GM20000 (cell line): ENCODE measurements around the gene ADK.
A peak's percentile ranks its signal among the peaks of the same experiment; 100 is the strongest.

ENCODE experiments used
- DNase-seq: peaks from one replicate; pipeline ENCODE4 v3.0.0; 2012; ENCODE audit warnings: low spot score
- TF ChIP-seq, protein P1 (sequence below): IDR thresholded peaks from 2 replicates; pipeline ENCODE4 v1.5.1; 2012; ENCODE audit warnings: mild to moderate bottlenecking, control low read depth; ENCODE audit errors: extremely low read depth, missing control alignments

Gene ADK

DNA sequence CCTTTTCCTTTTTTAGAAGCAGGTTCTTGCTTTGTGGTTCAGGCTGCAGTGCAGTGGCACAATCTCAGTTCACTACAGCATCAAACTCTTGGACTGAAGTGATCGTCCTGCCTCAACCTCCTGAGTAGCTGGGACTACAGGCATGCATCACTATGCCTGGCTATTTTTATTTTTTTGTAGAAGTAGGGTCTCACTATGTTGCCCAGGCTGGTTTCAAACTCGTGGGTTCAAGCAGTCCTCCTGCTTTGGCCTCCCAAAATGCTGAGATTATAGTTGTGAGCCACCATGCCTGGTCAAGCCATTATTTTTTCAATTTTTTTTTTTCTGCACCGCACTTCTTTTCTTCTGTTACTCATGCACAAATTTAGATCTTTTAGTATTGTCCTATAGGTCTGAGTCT lies 154.7 kb downstream of the ADK start:
- TF ChIP-seq, protein P1, sequence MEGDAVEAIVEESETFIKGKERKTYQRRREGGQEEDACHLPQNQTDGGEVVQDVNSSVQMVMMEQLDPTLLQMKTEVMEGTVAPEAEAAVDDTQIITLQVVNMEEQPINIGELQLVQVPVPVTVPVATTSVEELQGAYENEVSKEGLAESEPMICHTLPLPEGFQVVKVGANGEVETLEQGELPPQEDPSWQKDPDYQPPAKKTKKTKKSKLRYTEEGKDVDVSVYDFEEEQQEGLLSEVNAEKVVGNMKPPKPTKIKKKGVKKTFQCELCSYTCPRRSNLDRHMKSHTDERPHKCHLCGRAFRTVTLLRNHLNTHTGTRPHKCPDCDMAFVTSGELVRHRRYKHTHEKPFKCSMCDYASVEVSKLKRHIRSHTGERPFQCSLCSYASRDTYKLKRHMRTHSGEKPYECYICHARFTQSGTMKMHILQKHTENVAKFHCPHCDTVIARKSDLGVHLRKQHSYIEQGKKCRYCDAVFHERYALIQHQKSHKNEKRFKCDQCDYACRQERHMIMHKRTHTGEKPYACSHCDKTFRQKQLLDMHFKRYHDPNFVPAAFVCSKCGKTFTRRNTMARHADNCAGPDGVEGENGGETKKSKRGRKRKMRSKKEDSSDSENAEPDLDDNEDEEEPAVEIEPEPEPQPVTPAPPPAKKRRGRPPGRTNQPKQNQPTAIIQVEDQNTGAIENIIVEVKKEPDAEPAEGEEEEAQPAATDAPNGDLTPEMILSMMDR: no peak
- DNase-seq: no peak

DNA sequence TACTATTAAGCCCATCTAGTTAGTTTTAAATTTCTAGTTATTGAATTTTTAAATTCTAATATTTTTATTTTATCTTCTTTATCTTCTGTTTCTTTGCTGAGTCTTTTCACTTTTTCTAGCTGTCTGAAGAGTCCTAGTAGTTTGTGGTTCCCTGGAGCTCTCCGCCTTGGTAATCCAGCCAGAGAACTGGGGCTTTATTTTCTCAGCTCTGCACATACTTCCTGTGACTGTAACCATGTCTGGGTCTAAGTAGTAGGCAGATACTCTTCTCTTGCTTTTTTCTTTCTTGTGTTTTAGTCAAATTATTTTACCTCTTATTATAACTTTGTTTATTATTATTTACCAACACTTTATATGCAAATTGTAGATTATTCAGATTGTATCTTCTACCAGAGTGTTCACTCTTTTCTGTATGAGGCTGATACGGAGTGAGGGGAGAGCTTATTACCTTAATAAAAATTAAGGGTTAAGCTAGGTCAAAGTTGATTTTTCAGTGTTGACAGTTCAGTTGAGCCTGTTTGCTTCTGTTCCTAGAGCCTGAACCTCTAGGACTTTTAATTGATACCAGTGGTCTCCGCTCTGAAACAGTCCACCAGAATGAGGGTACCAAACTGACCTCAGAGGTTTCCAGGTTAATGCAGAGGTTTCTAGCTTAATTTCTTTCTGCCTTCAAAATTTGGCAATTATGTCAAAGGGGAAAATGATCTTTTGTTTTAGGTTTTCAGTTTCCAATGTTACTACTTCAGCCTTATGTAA lies 155.4 kb downstream of the ADK start:
- DNase-seq: no peak
- TF ChIP-seq, protein P1: no peak

DNA sequence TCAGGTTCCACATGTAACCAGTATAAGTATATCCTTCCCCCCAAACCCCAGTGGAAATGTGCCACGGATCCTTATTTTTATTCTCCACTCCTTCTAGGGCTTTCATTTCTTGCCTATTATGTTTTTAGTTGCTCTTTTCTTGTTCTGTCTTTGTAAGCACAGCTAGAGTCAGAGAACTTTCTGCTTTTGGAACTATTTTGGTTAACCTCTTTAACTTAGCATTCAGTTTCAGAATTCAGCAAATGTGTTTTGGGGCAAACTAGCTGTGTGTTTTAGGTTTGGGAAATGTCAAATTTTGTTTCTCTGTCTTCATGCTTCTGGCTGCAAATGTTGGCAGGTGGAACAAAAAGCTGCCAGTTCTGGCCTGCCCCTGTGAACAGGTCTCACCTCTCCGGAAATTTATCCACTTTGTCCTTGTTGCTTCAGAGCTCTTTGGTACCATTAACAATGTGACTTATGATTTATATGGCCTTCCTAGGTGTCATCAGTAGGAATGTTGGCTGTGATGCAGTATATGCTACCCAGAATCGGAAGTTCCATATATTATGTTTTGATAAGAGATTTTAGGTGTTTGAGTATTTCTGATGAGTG lies 156.1 kb downstream of the ADK start:
- TF ChIP-seq, protein P1: no peak
- DNase-seq: peak; percentile 10

DNA sequence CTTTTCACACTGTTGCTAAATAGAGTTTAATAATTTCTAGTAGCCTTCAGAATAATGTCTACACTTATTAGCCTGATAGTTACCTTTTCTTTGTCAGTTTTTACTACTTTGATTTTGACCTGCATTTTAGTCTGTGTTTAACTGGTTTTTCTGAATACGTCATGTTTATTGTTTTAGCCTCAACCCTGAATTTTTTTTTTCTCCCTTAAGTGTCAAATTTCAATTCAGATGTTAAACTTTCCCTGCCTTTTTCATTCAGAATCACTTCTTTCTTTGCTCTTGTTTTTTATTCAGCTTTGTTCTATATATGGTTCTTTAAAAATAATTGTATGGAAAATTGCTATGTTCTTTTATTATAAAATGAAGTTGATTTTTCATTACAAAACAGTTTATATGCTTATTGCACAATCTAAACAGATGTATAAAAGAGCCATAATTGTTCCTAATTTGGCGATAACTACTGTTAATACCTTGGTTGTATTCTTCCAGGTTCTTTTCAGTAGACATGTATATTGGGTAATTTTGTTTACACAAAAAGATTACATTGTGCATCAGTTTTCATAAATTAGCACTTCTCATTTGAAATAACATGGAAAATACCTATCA lies 159.7 kb downstream of the ADK start:
- TF ChIP-seq, protein P1: no peak
- DNase-seq: no peak

DNA sequence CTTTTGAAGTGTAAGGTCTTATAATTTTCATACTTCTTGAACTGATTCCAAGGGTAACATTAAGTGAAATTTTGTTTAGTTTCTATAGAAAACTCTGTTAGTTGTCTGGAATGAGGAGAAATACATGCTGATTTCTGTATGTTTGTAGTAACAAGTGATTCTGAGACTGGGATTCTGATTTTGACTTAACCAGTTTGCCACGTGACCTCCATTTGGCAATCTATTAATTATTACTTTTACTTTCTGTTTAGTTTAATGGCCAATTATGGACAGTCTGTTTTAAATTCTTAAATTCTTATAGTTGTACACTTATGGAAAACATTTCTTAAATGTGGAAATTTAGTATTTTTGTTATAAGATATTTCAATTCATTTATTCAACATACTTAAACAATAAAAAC lies 163.1 kb downstream of the ADK start:
- TF ChIP-seq, protein P1: no peak
- no peak for DNase-seq

DNA sequence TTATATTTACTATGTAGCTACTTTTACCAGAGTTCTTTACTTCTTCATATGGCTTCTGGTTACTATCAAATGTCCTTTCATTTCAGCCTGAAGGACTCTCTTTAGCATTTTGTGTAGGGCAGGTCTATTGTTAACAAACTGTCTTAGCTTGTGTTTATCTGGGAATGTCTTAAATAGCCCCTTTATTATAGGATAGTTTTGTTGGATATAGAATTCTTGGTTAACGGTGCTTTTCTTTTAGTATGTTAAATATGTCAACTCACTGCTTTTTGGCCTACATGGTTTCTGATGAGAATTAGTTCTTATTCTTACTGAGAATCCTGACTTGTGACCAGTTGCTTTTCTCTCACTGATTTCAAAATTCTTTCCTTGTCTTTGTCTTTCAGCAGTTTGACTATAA lies 169.0 kb downstream of the ADK start:
- DNase-seq: no peak

DNA sequence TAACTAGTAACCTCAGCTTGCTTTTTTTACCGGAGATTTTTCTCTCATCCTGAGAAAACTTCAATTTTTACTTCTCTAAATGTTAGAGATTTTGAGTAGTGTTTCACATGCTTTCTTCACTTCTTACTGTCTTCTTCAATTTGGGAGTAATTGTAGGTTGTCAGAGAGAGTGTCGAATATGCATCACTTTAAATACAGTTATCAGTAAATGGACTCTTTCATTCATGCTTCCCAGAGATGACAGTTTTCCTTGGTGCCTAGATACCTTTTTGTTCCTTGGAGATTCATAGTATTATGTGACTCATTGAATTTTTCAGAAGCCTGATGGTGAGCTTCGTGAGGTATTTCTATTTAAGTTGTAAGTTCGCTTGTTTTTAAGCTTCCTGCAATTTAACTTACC lies 169.7 kb downstream of the ADK start:
- DNase-seq: no peak
- TF ChIP-seq, protein P1: no peak

More for the DNA sequence above, 169.0 kb downstream of the ADK start:
- TF ChIP-seq, protein P1: no peak
